ENCODE measurements around the gene SCFD2.

SCFD2 gene

DNA sequence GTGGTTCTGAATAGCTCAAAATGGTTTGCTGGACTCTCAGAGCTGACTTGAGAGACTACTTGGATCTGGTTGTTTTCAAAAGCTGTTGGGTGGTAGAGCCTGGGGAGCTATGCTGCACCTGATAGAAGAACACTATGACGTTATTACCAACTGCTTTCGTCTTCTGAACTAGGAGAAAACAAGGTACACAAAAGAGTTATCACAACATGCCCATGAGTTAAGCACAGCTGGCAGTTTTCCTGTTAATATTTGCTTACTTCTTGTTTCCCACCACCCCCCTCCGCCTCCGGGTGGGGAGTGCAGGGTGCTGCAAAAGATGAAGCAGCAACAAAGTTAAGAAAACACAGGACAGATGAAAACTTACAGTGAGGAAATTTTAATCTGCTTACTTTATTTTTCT, 434.6 kb downstream of the SCFD2 start:
- TF ChIP-seq CTCF (conservative IDR thresholded peaks at IDR 0.05; ENCODE audit: low read length), result no peak
- no peak for DNase-seq (ENCODE audit: low read depth)

DNA sequence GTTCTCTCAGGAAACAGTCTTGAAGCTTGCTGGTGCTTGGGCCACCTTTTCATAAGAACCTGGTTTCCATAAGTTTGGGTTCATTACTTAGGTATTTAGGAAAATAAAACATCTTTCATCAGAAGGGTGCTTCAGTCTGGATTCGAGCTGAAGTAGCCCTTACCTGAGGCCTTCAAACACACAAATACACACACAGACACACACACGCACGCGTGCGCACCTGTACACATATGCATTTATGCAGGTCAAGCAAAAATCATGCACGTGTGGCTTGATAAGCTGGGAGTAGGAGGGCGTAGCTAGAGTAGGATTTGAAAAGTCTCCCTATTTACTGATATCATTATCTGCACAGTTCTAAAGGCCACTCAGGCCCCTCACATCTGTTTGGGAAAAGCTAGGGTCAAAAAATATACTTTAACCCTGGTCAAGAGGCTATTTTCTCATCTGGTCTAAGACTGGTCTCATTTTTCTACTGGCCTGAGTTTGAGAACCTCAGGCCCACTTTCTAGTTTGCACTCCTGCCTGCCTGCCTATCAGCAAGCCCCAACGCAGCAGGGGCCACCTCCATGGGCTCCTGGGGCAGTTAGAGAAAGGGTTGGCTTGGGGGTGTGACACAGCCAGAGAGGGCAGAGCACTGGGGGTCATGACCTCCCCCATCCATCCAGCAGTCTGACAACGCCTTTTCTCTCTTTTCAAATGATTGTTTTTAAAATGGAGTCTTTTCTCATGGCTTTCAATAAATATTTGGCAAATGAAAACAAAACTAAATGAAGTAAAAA, 439.5 kb downstream of the SCFD2 start:
- DNase-seq (ENCODE audit: low read depth), result no peak
- TF ChIP-seq CTCF (conservative IDR thresholded peaks at IDR 0.05; ENCODE audit: low read length), result no peak
- H3K4me3 ChIP-seq (ENCODE audit: low read length), result no peak overlapping the region

More for the DNA sequence above, 434.6 kb downstream of the SCFD2 start:
- H3K4me3 ChIP-seq (ENCODE audit: low read length), result no peak overlapping the region

DNA sequence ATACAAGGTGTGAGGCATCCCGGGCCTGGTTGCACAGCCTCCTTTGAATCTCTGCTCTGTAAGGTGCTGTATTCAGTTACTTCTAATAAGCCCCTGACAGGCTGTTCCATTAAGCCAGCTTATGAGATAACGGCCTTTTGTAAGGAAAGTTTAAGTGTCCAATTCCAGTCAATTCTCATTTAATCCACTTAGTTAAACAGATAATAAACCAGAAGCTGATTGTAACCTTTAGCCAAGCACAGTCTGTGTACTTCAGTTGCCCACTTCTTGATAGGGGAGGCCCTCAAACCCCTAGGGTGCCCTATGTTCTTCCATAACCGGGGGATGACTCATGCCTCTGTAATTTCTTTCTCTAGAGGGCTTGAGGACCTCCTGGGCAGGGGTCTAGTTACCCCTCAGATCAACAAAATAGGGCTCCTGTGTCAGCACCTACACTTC, 440.3 kb downstream of the SCFD2 start:
- no peak for DNase-seq (ENCODE audit: low read depth)
- no peak for TF ChIP-seq CTCF (conservative IDR thresholded peaks at IDR 0.05; ENCODE audit: low read length)

DNA sequence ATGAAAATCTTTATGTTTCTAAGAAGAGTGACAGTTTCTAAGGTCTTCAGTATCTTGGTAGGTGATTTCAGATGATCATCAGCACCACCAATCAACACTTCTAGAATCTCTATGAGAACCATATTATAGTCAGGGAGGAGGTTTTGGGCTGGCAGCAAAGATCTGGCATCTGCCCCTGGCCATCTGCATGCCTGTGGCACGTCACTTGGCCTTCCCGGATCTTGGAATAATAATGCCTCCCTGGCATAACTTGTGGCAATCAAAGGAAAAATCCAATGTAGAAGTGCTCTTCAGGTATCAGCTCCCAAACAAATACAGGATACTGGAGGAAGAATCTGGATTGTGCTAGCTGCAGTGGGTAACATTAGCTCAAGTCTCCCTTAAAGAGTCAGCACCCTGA, 446.4 kb downstream of the SCFD2 start:
- no peak for DNase-seq (ENCODE audit: low read depth)
- TF ChIP-seq CTCF (conservative IDR thresholded peaks at IDR 0.05; ENCODE audit: low read length), result no peak
- H3K4me3 ChIP-seq (ENCODE audit: low read length), result no peak overlapping the region

More for the DNA sequence above, 440.3 kb downstream of the SCFD2 start:
- no peak overlapping the region for H3K4me3 ChIP-seq (ENCODE audit: low read length)

DNA sequence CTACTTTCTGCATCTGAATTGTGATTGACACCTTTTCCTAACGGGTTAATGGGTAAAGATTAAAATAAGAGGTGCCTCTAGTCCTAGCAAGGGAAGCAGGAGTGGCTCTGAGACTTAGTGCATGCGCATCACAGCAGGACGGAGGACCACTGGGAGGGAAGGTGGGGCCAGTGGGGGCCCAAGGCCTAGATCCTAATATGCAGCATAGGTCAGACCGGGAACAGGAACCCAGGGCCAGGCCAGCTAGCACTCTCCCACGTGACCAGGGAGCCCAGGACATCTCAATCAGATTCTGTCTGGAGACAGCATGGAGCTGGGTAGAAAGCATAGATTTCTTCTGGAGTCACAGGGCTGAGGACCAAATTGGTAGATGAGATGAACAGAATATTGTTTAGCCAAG, 448.0 kb downstream of the SCFD2 start:
- no peak for DNase-seq (ENCODE audit: low read depth)
- H3K4me3 ChIP-seq (ENCODE audit: low read length), result no peak overlapping the region
- TF ChIP-seq CTCF (conservative IDR thresholded peaks at IDR 0.05; ENCODE audit: low read length), result no peak

DNA sequence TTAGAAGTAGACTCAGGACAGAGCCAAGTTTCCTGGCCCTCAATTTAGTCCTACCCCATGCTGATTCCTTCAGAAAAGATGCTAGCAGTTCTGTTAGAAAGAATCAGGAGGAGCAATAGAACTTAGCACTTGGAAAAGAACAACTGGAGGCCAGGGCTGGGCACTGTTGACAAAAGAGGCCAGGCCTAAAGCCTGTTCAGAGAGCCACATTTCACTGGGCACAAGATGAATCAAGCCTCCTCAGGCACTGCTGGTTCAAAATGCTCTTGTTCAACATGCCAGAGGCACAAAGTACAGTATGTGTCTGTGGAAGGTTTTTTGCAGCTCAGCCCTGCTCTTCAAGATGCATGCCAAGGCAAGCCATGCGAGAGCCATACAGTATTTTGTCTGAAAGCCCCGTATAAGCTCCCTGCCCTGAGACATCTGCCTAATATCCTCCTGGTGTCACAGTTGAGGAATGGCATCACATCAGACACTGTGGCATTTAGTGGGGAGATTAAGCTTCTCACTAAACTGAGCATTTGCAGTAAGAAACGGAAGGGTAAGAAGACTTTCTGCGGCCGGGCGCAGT, 450.0 kb downstream of the SCFD2 start:
- TF ChIP-seq CTCF (conservative IDR thresholded peaks at IDR 0.05; ENCODE audit: low read length), result no peak
- no peak for DNase-seq (ENCODE audit: low read depth)
- H3K4me3 ChIP-seq (ENCODE audit: low read length), result no peak overlapping the region

GRCh38 chr4:52915191-52915590, 450.7 kb downstream of the SCFD2 start:
- DNase-seq (ENCODE audit: low read depth), result no peak
- no peak for TF ChIP-seq CTCF (conservative IDR thresholded peaks at IDR 0.05; ENCODE audit: low read length)
- no peak overlapping the region for H3K4me3 ChIP-seq (ENCODE audit: low read length)

Measured in AG10803 (cell line).